Measurements from ENCODE around the gene SARM1. TPM values are rescaled to one million over a fixed set of nuclear protein-coding genes. Genes with fewer than 3 reads are reported as not detected.

SARM1 gene
- total and polyA plus RNA-seq, 9 of the 15 experiments (the other 6 are each of a cell fraction or from before 2014, with no cell fraction given), result 0.04 to 0.55 (median 0.11) TPM; not detected in 2

DNA sequence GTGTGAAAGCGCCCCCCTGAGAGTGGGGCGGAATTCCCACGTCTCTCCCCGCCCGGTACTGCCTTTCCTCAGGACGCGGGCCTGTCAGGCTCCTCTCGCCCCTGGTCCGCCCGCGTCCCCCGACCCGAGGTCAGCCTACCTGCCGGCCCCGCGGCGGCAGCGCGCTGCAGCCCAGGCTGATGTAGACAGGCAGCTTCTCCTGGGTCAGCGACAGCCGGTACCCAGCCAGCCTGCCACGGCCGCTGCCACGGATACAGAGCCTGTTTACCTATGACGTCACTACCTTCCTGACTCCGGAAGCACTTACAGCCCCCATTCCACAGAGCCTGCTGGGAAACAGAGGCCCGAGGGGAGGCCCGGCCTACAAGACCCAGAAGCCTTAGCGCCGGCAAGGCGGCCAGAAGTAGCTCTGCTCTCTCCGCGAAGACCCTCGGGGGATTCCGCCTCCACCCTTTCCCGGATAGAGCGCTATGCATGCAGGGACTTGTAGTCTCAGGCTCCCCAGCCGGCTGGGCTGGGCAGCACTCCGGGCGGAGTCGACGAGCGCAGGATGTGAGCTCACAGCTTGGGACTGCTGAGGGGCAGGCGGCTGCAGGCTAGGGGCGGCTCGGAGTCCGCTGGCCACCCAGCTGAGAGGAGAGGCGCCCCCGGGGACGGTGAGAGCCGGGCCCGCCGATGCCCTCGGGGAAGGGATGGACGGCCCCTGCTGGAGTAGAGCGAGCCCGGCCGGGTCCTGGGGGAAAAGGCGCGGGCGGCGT, 36.1 kb upstream of the SARM1 start, which contains the start of the genes IFT20 and TNFAIP1 (continued):
- TF ChIP-seq ZNF79 (CRISPR knock-in tag; IDR thresholded peaks at IDR 0.05; ENCODE audit: low read depth) (0 out of 2 replicates have a peak, but pooled peaks have one; percentile 59), CBFA2T3 (IDR thresholded peaks at IDR 0.05) (no peak), KDM2B (CRISPR knock-in tag; IDR thresholded peaks at IDR 0.05) (no peak), PHF8 (IDR thresholded peaks at IDR 0.05; ENCODE audit: borderline replicate concordance, low read length) (peak; percentile 73; the same call in 1 of the 2 replicates), SIRT6 (IDR thresholded peaks at IDR 0.05; ENCODE audit: low read depth, low read length) (no peak), MTF1 (CRISPR knock-in tag; IDR thresholded peaks at IDR 0.05; ENCODE audit: borderline replicate concordance) (no peak)
- TF ChIP-seq, protein P1, sequence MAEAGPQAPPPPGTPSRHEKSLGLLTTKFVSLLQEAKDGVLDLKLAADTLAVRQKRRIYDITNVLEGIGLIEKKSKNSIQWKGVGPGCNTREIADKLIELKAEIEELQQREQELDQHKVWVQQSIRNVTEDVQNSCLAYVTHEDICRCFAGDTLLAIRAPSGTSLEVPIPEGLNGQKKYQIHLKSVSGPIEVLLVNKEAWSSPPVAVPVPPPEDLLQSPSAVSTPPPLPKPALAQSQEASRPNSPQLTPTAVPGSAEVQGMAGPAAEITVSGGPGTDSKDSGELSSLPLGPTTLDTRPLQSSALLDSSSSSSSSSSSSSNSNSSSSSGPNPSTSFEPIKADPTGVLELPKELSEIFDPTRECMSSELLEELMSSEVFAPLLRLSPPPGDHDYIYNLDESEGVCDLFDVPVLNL (CRISPR knock-in tag; IDR thresholded peaks at IDR 0.05; ENCODE audit: low read depth), result no peak
- TF ChIP-seq, protein P2, sequence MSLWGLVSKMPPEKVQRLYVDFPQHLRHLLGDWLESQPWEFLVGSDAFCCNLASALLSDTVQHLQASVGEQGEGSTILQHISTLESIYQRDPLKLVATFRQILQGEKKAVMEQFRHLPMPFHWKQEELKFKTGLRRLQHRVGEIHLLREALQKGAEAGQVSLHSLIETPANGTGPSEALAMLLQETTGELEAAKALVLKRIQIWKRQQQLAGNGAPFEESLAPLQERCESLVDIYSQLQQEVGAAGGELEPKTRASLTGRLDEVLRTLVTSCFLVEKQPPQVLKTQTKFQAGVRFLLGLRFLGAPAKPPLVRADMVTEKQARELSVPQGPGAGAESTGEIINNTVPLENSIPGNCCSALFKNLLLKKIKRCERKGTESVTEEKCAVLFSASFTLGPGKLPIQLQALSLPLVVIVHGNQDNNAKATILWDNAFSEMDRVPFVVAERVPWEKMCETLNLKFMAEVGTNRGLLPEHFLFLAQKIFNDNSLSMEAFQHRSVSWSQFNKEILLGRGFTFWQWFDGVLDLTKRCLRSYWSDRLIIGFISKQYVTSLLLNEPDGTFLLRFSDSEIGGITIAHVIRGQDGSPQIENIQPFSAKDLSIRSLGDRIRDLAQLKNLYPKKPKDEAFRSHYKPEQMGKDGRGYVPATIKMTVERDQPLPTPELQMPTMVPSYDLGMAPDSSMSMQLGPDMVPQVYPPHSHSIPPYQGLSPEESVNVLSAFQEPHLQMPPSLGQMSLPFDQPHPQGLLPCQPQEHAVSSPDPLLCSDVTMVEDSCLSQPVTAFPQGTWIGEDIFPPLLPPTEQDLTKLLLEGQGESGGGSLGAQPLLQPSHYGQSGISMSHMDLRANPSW (CRISPR knock-in tag; IDR thresholded peaks at IDR 0.05), result peak; percentile 90; the same call in 1 of the 2 replicates
- TF ChIP-seq, protein P3, sequence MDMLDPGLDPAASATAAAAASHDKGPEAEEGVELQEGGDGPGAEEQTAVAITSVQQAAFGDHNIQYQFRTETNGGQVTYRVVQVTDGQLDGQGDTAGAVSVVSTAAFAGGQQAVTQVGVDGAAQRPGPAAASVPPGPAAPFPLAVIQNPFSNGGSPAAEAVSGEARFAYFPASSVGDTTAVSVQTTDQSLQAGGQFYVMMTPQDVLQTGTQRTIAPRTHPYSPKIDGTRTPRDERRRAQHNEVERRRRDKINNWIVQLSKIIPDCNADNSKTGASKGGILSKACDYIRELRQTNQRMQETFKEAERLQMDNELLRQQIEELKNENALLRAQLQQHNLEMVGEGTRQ (CRISPR knock-in tag; IDR thresholded peaks at IDR 0.05), result no peak
- TF ChIP-seq, protein P4, sequence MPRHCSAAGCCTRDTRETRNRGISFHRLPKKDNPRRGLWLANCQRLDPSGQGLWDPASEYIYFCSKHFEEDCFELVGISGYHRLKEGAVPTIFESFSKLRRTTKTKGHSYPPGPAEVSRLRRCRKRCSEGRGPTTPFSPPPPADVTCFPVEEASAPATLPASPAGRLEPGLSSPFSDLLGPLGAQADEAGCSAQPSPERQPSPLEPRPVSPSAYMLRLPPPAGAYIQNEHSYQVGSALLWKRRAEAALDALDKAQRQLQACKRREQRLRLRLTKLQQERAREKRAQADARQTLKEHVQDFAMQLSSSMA (CRISPR knock-in tag; IDR thresholded peaks at IDR 0.05), result no peak
- TF ChIP-seq, protein P5, sequence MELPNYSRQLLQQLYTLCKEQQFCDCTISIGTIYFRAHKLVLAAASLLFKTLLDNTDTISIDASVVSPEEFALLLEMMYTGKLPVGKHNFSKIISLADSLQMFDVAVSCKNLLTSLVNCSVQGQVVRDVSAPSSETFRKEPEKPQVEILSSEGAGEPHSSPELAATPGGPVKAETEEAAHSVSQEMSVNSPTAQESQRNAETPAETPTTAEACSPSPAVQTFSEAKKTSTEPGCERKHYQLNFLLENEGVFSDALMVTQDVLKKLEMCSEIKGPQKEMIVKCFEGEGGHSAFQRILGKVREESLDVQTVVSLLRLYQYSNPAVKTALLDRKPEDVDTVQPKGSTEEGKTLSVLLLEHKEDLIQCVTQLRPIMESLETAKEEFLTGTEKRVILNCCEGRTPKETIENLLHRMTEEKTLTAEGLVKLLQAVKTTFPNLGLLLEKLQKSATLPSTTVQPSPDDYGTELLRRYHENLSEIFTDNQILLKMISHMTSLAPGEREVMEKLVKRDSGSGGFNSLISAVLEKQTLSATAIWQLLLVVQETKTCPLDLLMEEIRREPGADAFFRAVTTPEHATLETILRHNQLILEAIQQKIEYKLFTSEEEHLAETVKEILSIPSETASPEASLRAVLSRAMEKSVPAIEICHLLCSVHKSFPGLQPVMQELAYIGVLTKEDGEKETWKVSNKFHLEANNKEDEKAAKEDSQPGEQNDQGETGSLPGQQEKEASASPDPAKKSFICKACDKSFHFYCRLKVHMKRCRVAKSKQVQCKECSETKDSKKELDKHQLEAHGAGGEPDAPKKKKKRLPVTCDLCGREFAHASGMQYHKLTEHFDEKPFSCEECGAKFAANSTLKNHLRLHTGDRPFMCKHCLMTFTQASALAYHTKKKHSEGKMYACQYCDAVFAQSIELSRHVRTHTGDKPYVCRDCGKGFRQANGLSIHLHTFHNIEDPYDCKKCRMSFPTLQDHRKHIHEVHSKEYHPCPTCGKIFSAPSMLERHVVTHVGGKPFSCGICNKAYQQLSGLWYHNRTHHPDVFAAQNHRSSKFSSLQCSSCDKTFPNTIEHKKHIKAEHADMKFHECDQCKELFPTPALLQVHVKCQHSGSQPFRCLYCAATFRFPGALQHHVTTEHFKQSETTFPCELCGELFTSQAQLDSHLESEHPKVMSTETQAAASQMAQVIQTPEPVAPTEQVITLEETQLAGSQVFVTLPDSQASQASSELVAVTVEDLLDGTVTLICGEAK (IDR thresholded peaks at IDR 0.05), result peak; percentile 98
- TF ChIP-seq, protein P5 (CRISPR knock-in tag; IDR thresholded peaks at IDR 0.05), result no peak

Data from K562 (cell line).